BE2C (cell line): ENCODE data around the gene LRRC8E.
A peak's percentile ranks its signal among the peaks of the same experiment; 100 is the strongest.

Experiments used
- DNase-seq: peaks from one replicate; pipeline ENCODE4 v3.0.0-alpha.2; 2020
- H3K27me3 ChIP-seq: fragments of 250-450 bp; sonication (Bioruptor Pico); 2 replicates; pipeline ENCODE4 v1.5.1; 2020; ENCODE audit warnings: mild to moderate bottlenecking
- H3K36me3 ChIP-seq: fragments of 250-450 bp; sonication (Bioruptor Pico); 2 replicates; pipeline ENCODE4 v1.5.1; 2020; ENCODE audit warnings: mild to moderate bottlenecking
- H3K4me1 ChIP-seq: fragments of 250-450 bp; sonication (Bioruptor Pico); 2 replicates; pipeline ENCODE4 v1.5.1; 2020
- H3K4me3 ChIP-seq: 2 replicates; pipeline ENCODE4 v1.5.1; 2011; ENCODE audit warnings: low read depth, low read length
- H3K9me3 ChIP-seq: fragments of 250-450 bp; sonication (Bioruptor Pico); 2 replicates; pipeline ENCODE4 v1.5.1; 2020
- CTCF ChIP-seq: IDR thresholded peaks from 2 replicates; pipeline ENCODE4 v1.5.1; 2012; ENCODE audit warnings: mild to moderate bottlenecking, low read depth, low read length

Gene LRRC8E

GRCh38 chr19:7899751-7900378, 11.6 kb downstream of the LRRC8E start:
- H3K27me3 ChIP-seq: no peaks in the 10 kb centered on the region
- H3K4me1 ChIP-seq: no peaks in the 10 kb centered on the region
- DNase-seq: peak; percentile 7
- no peaks in the 10 kb centered on the region for H3K36me3 ChIP-seq
- no peaks in the 10 kb centered on the region for H3K9me3 ChIP-seq
- no peak overlapping the region for H3K4me3 ChIP-seq
- TF ChIP-seq CTCF: no peak

DNA sequence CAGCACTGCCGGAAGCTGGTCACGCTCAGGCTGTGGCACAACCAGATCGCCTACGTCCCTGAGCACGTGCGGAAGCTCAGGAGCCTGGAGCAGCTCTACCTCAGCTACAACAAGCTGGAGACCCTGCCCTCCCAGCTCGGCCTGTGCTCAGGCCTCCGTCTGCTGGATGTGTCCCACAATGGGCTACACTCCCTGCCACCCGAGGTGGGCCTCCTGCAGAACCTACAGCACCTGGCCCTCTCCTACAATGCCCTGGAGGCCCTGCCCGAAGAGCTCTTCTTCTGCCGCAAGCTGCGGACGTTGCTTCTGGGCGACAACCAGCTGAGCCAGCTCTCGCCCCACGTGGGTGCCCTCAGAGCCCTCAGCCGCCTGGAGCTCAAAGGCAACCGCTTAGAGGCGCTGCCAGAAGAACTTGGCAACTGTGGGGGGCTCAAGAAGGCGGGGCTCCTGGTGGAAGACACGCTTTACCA, 12.1 kb downstream of the LRRC8E start:
- no peak for DNase-seq
- TF ChIP-seq CTCF: no peak
- H3K36me3 ChIP-seq: no peaks in the 10 kb centered on the region
- H3K9me3 ChIP-seq: no peaks in the 10 kb centered on the region
- no peaks in the 10 kb centered on the region for H3K27me3 ChIP-seq
- no peaks in the 10 kb centered on the region for H3K4me1 ChIP-seq
- no peak overlapping the region for H3K4me3 ChIP-seq

- Histone ChIP-seq H3K27me3 (no peaks in the 10 kb centered on the region), H3K4me3 (no peak overlapping the region), H3K4me1 (no peaks in the 10 kb centered on the region), H3K36me3 (peaks cover 2% of the 10 kb centered on the region), H3K9me3 (no peaks in the 10 kb centered on the region)
- no peak for TF ChIP-seq CTCF
- DNase-seq: no peak
Measured at GRCh38 chr19:7900931-7901330, 12.6 kb downstream of the LRRC8E start.

- Histone ChIP-seq H3K36me3 (peaks cover 5% of the 10 kb centered on the region), H3K4me3 (no peak overlapping the region), H3K4me1 (no peaks in the 10 kb centered on the region), H3K27me3 (no peaks in the 10 kb centered on the region), H3K9me3 (no peaks in the 10 kb centered on the region)
- no peak for TF ChIP-seq CTCF
- no peak for DNase-seq
Measured at GRCh38 chr19:7901337-7901736, 13.0 kb downstream of the LRRC8E start.

- no peaks in the 10 kb centered on the region for H3K27me3 ChIP-seq
- H3K4me1 ChIP-seq: no peaks in the 10 kb centered on the region
- no peak for TF ChIP-seq CTCF
- no peaks in the 10 kb centered on the region for H3K9me3 ChIP-seq
- DNase-seq: no peak
- peaks cover 6% of the 10 kb centered on the region for H3K36me3 ChIP-seq
- peak overlapping the region; percentile 82 for H3K4me3 ChIP-seq
Measured at GRCh38 chr19:7902796-7903243, 14.5 kb downstream of the LRRC8E start.

DNA sequence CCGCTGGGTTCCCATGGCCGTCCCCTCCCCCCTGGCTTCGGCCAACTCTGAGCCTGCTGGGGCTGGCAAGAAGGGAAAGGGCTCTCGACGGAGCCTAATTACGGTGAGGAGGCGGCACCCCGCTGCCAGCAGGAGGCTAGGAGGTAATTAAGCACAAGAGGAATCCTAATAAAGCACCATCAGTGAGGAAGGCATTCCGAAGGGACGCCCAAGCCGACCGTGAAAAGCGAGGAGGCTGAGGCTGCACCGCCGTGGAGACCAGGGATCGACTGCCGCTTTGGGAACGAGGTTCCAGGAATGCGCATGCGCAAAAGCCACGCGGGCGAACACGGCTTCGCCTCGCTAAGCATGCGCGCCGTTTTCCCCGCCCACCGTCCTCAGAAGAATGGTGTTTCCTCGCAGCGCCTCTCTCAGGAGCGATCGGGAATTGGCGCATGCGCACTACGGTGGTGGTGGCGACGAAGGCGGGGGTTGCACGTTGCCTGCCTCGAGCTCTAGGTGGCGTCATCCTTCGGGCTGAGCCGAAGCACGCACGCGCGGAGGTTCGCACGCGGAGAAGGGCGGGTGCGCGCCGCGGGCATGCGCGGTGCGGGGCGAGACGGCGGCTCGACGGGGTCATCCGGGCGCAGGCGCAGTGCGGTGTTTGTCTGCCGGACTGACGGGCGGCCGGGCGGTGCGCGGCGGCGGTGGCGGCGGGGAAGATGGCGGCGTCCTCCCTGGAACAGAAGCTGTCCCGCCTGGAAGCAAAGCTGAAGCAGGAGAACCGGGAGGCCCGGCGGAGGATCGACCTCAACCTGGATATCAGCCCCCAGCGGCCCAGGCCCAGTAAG, 15.1 kb downstream of the LRRC8E start, which contains the start of gene MAP2K7:
Gene MAP2K7, plus strand, starts transcription at position 634 of the 830 bp plus-strand sequence. Its CDS starts 68 bp downstream, at position 702.
- peaks cover 6% of the 10 kb centered on the region for H3K36me3 ChIP-seq
- no peaks in the 10 kb centered on the region for H3K4me1 ChIP-seq
- no peaks in the 10 kb centered on the region for H3K9me3 ChIP-seq
- DNase-seq: peak; percentile 100
- H3K4me3 ChIP-seq: peak within 1 kb of the TSS; percentile 82
- H3K27me3 ChIP-seq: no peaks in the 10 kb centered on the region
- TF ChIP-seq CTCF: peak; percentile 49
